ENCODE measurements around the gene NXPH2.

DNA sequence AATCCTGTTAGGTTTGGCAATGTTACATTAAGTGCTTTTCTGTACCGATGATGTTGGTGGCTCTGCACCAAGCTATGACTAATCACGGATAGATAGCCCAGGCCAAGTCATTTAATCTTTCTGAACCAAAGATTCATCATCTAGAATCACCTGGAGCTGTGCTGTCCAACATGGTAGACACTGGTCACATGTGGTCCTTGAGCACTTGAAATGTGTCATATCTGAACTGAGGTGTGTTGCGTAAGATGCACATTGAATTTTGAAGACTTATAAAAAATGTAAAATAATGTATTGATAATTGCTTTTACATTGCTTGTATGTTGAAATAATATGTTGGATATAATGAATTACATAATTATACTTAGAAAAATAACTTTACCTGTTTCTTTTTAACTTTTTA is 39.8 kb upstream of the NXPH2 start:
- TF ChIP-seq, protein P1, sequence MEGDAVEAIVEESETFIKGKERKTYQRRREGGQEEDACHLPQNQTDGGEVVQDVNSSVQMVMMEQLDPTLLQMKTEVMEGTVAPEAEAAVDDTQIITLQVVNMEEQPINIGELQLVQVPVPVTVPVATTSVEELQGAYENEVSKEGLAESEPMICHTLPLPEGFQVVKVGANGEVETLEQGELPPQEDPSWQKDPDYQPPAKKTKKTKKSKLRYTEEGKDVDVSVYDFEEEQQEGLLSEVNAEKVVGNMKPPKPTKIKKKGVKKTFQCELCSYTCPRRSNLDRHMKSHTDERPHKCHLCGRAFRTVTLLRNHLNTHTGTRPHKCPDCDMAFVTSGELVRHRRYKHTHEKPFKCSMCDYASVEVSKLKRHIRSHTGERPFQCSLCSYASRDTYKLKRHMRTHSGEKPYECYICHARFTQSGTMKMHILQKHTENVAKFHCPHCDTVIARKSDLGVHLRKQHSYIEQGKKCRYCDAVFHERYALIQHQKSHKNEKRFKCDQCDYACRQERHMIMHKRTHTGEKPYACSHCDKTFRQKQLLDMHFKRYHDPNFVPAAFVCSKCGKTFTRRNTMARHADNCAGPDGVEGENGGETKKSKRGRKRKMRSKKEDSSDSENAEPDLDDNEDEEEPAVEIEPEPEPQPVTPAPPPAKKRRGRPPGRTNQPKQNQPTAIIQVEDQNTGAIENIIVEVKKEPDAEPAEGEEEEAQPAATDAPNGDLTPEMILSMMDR (IDR thresholded peaks at IDR 0.05; ENCODE audit: low read depth, low read length), result no peak
- no peak for TF ChIP-seq EZH2phosphoT487 (IDR thresholded peaks at IDR 0.05; ENCODE audit: low read depth)

Measured in OCI-LY3 (cell line).